GM12878 (cell line): ENCODE measurements around the gene STON2. TPM values are rescaled to one million over a fixed set of nuclear protein-coding genes. Genes with fewer than 3 reads are reported as not detected.

ENCODE experiments used
- ATAC-seq: fragments of 200-7000 bp; cut with Tn5 transposase; 3 replicates; pipeline ENCODE4 v1.9.1; 2020; ENCODE audit warnings: mild to moderate bottlenecking, moderate library complexity
- BruUV-seq: library from RNA; stranded (reverse); fragments of 400-500 nt; replicated peaks from 2 replicates; lab custom pipeline; 2021; lab: Mats Ljungman, UMichigan
- CTCF ChIA-PET: fragments of 300-600 bp; sonication (Branson Sonifier 250); formaldehyde crosslinking; extraction: SDS; loops from one replicate; lab custom pipeline; 2021; ENCODE audit warnings: inconsistent platforms; lab: Yijun Ruan, JAX
- POLR2A ChIA-PET: fragments of 350-600 bp; formaldehyde crosslinking; extraction: SDS; loops from one replicate; lab custom pipeline; 2021; ENCODE audit warnings: inconsistent platforms; lab: Charles Lee
- RAD21 ChIA-PET: fragments of 300-600 bp; sonication (Branson Sonifier 250); formaldehyde crosslinking; loops from one replicate; lab custom pipeline; 2023; ENCODE audit warnings: antibody characterized with exemption; ENCODE audit not compliant: unreplicated experiment; lab: Charles Lee
- SMC1A ChIA-PET: fragments of 300-600 bp; sonication (Branson Sonifier 250); formaldehyde crosslinking; loops from one replicate; lab custom pipeline; 2023; ENCODE audit not compliant: unreplicated experiment, uncharacterized antibody; lab: Charles Lee
- DNase-seq: peaks from one replicate; pipeline ENCODE4 v3.0.0-alpha.2; 2011; ENCODE audit warnings: low read depth, low spot score
- FAIRE-seq: peaks from 3 replicates; lab custom pipeline; 2011; peaks lifted over from hg19 to GRCh38; lab: Jason Lieb, UNC
- H2AFZ ChIP-seq: 2 replicates; pipeline ENCODE4 v1.6.0; 2011; ENCODE audit warnings: low read depth, low read length, control low read depth; ENCODE audit not compliant: control insufficient read depth
- H3K27ac ChIP-seq: 2 replicates; pipeline ENCODE4 v1.5.1; 2011; ENCODE audit warnings: control low read depth; ENCODE audit not compliant: control insufficient read depth, insufficient read depth
- H3K27me3 ChIP-seq, 2 experiments: replicated peaks in 1 of 2; 2 replicates each; pipeline versions ENCODE4 v1.6.0 to v1.6.1; 2011; ENCODE audit warnings: low read length in 1 of 2; ENCODE audit not compliant: control insufficient read depth in 2 of 2, insufficient read depth in 2 of 2
- H3K36me3 ChIP-seq, 2 experiments: 2 replicates each; pipeline ENCODE4 v1.5.1; 2011; ENCODE audit warnings: low read length in 1 of 2; ENCODE audit not compliant: control insufficient read depth in 2 of 2, insufficient read depth in 2 of 2
- H3K4me1 ChIP-seq: 2 replicates; pipeline ENCODE4 v1.6.1; 2011; ENCODE audit warnings: mild to moderate bottlenecking, low read length, moderate library complexity, mixed read lengths; ENCODE audit not compliant: control insufficient read depth, insufficient read depth
- H3K4me2 ChIP-seq: 2 replicates; pipeline ENCODE4 v1.6.0; 2011; ENCODE audit warnings: control low read depth; ENCODE audit not compliant: control insufficient read depth, insufficient read depth
- H3K4me3 ChIP-seq: fragments of 200-600 bp; sonication (generic); 2 replicates; pipeline ENCODE4 v1.5.1; 2016
- H3K79me2 ChIP-seq: 2 replicates; pipeline ENCODE4 v1.6.0; 2011; ENCODE audit warnings: low read length; ENCODE audit not compliant: control insufficient read depth, insufficient read depth
- H3K9ac ChIP-seq: 2 replicates; pipeline ENCODE4 v1.8.0; 2011; ENCODE audit warnings: low read length, control low read depth, mixed read lengths; ENCODE audit not compliant: control insufficient read depth, insufficient read depth
- H3K9me3 ChIP-seq: replicated peaks from 3 replicates; pipeline ENCODE4 v1.5.1; 2011; ENCODE audit warnings: mild to moderate bottlenecking, low read length; ENCODE audit not compliant: control insufficient read depth, insufficient read depth
- H4K20me1 ChIP-seq: 2 replicates; pipeline ENCODE4 v1.6.0; 2011; ENCODE audit not compliant: control insufficient read depth, insufficient read depth
- ATF7 ChIP-seq: fragments of 450-650 bp; IDR thresholded peaks from 2 replicates; pipeline ENCODE4 v1.6.1; 2016; ENCODE audit warnings: low read depth, mild to moderate bottlenecking
- DPF2 ChIP-seq: fragments of 450-650 bp; IDR thresholded peaks from 2 replicates; pipeline ENCODE4 v1.6.1; 2017; ENCODE audit warnings: mild to moderate bottlenecking
- HCFC1 ChIP-seq: fragments of 150-350 bp; IDR thresholded peaks from 2 replicates; pipeline ENCODE4 v1.6.1; 2014; ENCODE audit warnings: low read length
- MEF2B ChIP-seq: fragments of 450-650 bp; IDR thresholded peaks from 2 replicates; pipeline ENCODE4 v1.6.1; 2018; ENCODE audit warnings: mild to moderate bottlenecking, moderate library complexity; ENCODE audit not compliant: partially characterized antibody, poor library complexity, severe bottlenecking
- NFYB ChIP-seq: IDR thresholded peaks from 2 replicates; pipeline ENCODE4 v1.6.1; 2011; ENCODE audit warnings: low read depth, mild to moderate bottlenecking, low read length, improper control_type of control experiment, moderate library complexity; ENCODE audit not compliant: insufficient read depth
- NR2F1 ChIP-seq: fragments of 450-650 bp; conservative IDR thresholded peaks from 2 replicates; pipeline ENCODE4 v1.6.1; 2017; ENCODE audit warnings: mild to moderate bottlenecking
- NRF1 ChIP-seq: conservative IDR thresholded peaks from 2 replicates; pipeline ENCODE4 v1.6.1; 2011; ENCODE audit warnings: mild to moderate bottlenecking, low read depth, low read length, improper control_type of control experiment
- SUZ12 ChIP-seq: fragments of 200-600 bp; sonication (generic); IDR thresholded peaks from one replicate; pipeline ENCODE4 v1.6.1; 2018; ENCODE audit warnings: antibody characterized with exemption, mild to moderate bottlenecking; ENCODE audit not compliant: unreplicated experiment
- WGBS: methylation state at CpG from one replicate; pipeline ENCODE4 v1.1.6; 2016; ENCODE audit warnings: low lambda C conversion rate; ENCODE audit not compliant: insufficient replicate concordance, insufficient coverage; ENCODE audit errors: missing lambda C conversion rate; 5-methylcytosine and 5-hydroxymethylcytosine counted together
- in situ Hi-C: fragments of 300-500 bp; cut with MboI; formaldehyde crosslinking; loops from 9 replicates; pipeline ENCODE4 v1.14.3; 2018; ENCODE audit warnings: mixed read lengths
- intact Hi-C: fragments of 100-400 bp; cut with micrococcal nuclease; formaldehyde crosslinking; loops from one replicate; pipeline ENCODE4 v1.14.2; 2022; ENCODE audit not compliant: unreplicated experiment
- polyA plus RNA-seq, 11 experiments: library from polyadenylated mRNA; depleted of rRNA in 4 of 11; unstranded in 6 of 11; stranded (reverse) in 5 of 11; fragments of >200 nt; fragmentation: Nextera tagmentation in 4 of 11; fragmentation: Illumina TruSeq in 1 of 11; extraction: Ambion mirVana in 4 of 11; extraction: Trizol in 1 of 11; gene quantifications; 1 replicate in 1 of 11; 2 replicates in 10 of 11; pipeline versions ENCODE4 v1.2.1 to v1.2.3, GENCODE V29; 2011 to 2016; ENCODE audit warnings: inconsistent platforms in 2 of 11, missing spikeins in 2 of 11, low read depth in 1 of 11
- total RNA-seq, 4 experiments: library from RNA; depleted of rRNA in 3 of 4; stranded (reverse); fragments of >200 nt in 3 of 4; fragmentation: Illumina TruSeq in 1 of 4; extraction: Trizol in 1 of 4; gene quantifications; 2 replicates each; pipeline versions ENCODE4 v1.2.1 to v1.2.3, GENCODE V29; 2013 to 2021
- TF ChIP-seq, protein P1 (sequence below): fragments of 450-650 bp; IDR thresholded peaks from 2 replicates; pipeline ENCODE4 v1.6.1; 2016; ENCODE audit warnings: mild to moderate bottlenecking, moderate library complexity, borderline replicate concordance

The STON2 gene
- total and polyA plus RNA-seq, 10 of the 15 experiments (the other 5 are each of a cell fraction or from before 2014, with no cell fraction given) = 0.03 to 0.13 (median 0.03) TPM; not detected in 7

DNA sequence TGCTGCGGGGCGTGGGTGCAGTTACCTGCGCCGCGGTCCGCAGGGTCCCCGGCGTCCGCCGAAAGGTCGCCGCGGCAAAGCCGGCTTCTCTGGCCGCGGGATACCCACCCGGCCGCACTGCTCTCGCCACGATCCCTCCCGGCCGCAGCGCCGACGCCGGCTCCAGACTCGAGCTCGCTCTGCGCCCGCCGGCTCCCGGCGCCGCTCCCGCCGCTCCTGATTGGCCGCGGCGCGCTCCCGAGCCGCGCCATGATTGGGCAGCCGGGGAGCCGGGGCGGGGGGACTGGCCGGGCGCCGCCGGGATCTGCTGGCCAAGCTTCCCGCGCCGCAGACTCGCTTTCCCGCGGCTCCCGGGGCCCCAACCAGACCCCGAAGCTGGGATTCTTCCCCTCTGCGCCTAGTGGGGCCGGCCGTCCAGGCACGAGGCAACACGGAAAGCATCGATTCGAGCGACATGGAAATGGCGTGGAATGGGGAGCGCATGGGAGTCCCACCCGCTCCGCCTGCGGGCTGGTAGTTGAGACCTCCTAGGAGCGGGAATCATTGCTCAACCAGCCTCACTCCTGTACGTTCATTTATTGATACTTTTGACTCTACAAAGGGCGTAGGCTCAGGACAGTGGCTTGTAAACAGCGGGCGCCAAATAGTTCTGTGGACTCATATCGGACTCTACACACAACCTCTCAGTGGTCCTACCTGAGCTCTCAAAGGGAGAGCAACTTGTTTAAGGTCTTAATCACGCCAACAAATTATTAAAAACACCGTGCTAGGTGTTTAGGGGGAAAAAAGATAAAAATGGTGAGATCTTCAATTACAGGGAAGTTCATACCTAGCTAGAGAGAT is 36.4 kb upstream of the STON2 start:
- H3K27me3 ChIP-seq = peaks cover 12 to 22% of the 10 kb centered on the region in 2 experiments
- 0 out of 2 replicates have a peak overlapping the region, but pooled peaks have one; percentile 47 for H3K4me3 ChIP-seq
- no peaks in the 10 kb centered on the region for H3K36me3 ChIP-seq
- in situ Hi-C loops = no loop called here
- H3K9me3 ChIP-seq = no peaks in the 10 kb centered on the region
- no peaks in the 10 kb centered on the region for H4K20me1 ChIP-seq
- ChIA-PET SMC1A (no interaction called here), POLR2A (no interaction called here), RAD21 (no interaction called here), CTCF (no interaction called here)
- TF ChIP-seq HCFC1 (no peak), NFYB (peak; percentile 65; the same call in 1 of the 2 replicates), DPF2 (no peak), ATF7 (no peak), NR2F1 (no peak), NRF1 (no peak), SUZ12 (peak; percentile 90), MEF2B (no peak)
- TF ChIP-seq, protein P1, sequence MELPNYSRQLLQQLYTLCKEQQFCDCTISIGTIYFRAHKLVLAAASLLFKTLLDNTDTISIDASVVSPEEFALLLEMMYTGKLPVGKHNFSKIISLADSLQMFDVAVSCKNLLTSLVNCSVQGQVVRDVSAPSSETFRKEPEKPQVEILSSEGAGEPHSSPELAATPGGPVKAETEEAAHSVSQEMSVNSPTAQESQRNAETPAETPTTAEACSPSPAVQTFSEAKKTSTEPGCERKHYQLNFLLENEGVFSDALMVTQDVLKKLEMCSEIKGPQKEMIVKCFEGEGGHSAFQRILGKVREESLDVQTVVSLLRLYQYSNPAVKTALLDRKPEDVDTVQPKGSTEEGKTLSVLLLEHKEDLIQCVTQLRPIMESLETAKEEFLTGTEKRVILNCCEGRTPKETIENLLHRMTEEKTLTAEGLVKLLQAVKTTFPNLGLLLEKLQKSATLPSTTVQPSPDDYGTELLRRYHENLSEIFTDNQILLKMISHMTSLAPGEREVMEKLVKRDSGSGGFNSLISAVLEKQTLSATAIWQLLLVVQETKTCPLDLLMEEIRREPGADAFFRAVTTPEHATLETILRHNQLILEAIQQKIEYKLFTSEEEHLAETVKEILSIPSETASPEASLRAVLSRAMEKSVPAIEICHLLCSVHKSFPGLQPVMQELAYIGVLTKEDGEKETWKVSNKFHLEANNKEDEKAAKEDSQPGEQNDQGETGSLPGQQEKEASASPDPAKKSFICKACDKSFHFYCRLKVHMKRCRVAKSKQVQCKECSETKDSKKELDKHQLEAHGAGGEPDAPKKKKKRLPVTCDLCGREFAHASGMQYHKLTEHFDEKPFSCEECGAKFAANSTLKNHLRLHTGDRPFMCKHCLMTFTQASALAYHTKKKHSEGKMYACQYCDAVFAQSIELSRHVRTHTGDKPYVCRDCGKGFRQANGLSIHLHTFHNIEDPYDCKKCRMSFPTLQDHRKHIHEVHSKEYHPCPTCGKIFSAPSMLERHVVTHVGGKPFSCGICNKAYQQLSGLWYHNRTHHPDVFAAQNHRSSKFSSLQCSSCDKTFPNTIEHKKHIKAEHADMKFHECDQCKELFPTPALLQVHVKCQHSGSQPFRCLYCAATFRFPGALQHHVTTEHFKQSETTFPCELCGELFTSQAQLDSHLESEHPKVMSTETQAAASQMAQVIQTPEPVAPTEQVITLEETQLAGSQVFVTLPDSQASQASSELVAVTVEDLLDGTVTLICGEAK = no peak
- FAIRE-seq = no peak
- no TSS peak for BruUV-seq
- peak overlapping the region; percentile 7; the same call in 1 of the 2 replicates for H2AFZ ChIP-seq
- intact Hi-C loops = no loop called here
- ATAC-seq = peak; percentile 27; the same call in 1 of the 3 replicates
- no peak for DNase-seq
- no peak overlapping the region for H3K9ac ChIP-seq
- no peaks in the 10 kb centered on the region for H3K4me1 ChIP-seq
- no peak overlapping the region for H3K27ac ChIP-seq
- WGBS = 16% methylated on average over 56 of the region's 79 CpGs
- H3K4me2 ChIP-seq = peak overlapping the region; percentile 44; the same call in 1 of the 2 replicates
- no peaks in the 10 kb centered on the region for H3K79me2 ChIP-seq
